Measurements from ENCODE around the gene MYBPH.

MYBPH gene

DNA sequence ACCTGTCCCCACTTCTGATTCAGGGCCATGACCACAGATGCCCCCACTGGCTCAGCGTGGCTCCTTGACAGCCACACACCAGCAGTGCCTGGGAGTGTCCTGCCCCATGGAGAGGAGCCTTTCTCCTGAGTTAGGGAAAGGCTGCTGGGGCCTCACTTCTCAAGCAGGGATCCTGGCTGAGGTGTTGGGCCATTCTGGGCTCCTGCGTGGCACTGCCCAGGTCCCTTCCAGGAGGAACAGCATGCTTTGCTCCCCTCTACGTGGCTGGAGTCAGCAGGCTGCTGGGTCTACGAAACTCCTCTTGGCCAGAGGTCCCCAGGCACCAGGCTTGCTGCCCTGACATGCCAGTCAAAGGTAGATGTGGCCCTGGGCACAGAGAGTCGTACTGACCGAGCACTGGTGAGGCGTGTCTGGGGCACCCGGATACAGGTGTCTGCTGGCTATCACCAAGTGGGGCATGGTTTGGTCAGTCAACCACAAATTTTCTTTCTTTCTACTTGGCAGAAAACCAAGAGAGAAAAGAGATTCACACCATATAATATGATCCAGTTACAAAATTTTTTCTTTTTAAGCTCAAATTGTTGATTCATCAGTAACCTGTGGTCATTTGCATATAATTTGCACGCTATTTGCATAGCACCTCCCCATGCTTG, 44.0 kb downstream of the MYBPH start:
- no peaks in the 10 kb centered on the region for H3K4me1 ChIP-seq (ENCODE audit: insufficient read depth, low read length)
- DNase-seq (no peak), ATAC-seq (ENCODE audit: insufficient read depth, low read depth) (no peak)
- TF ChIP-seq EZH2 (IDR thresholded peaks at IDR 0.05; ENCODE audit: borderline replicate concordance, low read depth, low read length, severe bottlenecking) = no peak
- TF ChIP-seq, protein P1, sequence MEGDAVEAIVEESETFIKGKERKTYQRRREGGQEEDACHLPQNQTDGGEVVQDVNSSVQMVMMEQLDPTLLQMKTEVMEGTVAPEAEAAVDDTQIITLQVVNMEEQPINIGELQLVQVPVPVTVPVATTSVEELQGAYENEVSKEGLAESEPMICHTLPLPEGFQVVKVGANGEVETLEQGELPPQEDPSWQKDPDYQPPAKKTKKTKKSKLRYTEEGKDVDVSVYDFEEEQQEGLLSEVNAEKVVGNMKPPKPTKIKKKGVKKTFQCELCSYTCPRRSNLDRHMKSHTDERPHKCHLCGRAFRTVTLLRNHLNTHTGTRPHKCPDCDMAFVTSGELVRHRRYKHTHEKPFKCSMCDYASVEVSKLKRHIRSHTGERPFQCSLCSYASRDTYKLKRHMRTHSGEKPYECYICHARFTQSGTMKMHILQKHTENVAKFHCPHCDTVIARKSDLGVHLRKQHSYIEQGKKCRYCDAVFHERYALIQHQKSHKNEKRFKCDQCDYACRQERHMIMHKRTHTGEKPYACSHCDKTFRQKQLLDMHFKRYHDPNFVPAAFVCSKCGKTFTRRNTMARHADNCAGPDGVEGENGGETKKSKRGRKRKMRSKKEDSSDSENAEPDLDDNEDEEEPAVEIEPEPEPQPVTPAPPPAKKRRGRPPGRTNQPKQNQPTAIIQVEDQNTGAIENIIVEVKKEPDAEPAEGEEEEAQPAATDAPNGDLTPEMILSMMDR (IDR thresholded peaks at IDR 0.05; ENCODE audit: borderline replicate concordance, extremely low read depth, low read length, poor library complexity, severe bottlenecking) = no peak
- peaks cover 7% of the 10 kb centered on the region; the same call in 1 of the 2 replicates for H4K20me1 ChIP-seq (ENCODE audit: insufficient read depth, low read length)
- no peak overlapping the region for H3K27ac ChIP-seq (ENCODE audit: low read length)
- peaks cover 20% of the 10 kb centered on the region for H3K27me3 ChIP-seq (ENCODE audit: insufficient read depth, low read length, poor library complexity)
- H3K4me2 ChIP-seq (ENCODE audit: insufficient read depth, low read length) = no peak overlapping the region
- H3K9ac ChIP-seq (ENCODE audit: low read depth, low read length) = no peak overlapping the region
- H3K4me3 ChIP-seq (ENCODE audit: low read depth in 1 of 2, low read length in 2 of 2) = no peak overlapping the region
- no peaks in the 10 kb centered on the region for H3K79me2 ChIP-seq (ENCODE audit: insufficient read depth, low read length)
- no peaks in the 10 kb centered on the region for H3K36me3 ChIP-seq (ENCODE audit: insufficient read depth, low read length)
- H2AFZ ChIP-seq (ENCODE audit: low read depth, low read length) = no peak overlapping the region
- H3K9me3 ChIP-seq (ENCODE audit: insufficient read depth, low read length, severe bottlenecking) = no peaks in the 10 kb centered on the region

DNA sequence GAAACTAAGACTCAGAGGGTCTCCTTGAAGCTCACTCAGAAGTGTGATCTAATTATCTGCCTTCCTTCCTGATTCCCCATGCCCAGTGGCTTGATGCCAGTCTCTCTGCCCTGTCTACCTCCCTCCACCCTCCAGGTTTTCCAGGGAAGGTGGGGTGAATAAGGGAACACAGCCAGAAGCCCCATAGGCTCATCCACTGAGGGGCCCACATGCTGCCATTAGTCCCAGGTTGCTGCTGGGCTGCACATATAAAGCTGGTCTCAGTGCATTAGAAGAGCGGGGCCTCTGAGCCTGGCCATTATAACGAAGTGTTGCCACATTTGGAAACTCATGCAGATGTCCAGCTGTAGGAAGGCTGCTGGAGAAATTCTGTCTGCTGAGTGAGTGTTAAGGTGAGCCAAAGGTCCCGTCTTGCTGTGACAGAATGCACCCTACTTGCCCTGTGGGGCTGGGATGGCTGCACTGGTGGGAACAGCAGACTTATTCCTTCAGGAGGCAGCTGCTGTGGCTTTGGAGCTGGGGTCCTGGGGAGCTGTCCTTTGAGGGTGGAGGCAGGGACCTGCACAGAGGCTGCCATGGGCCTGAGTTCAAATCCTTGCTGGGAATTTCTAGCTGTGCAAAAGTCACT, 45.2 kb downstream of the MYBPH start:
- no peaks in the 10 kb centered on the region for H3K9me3 ChIP-seq (ENCODE audit: insufficient read depth, low read length, severe bottlenecking)
- H3K4me2 ChIP-seq (ENCODE audit: insufficient read depth, low read length) = no peak overlapping the region
- no peaks in the 10 kb centered on the region for H3K79me2 ChIP-seq (ENCODE audit: insufficient read depth, low read length)
- DNase-seq (no peak), ATAC-seq (ENCODE audit: insufficient read depth, low read depth) (no peak)
- no peak overlapping the region for H3K9ac ChIP-seq (ENCODE audit: low read depth, low read length)
- no peak overlapping the region for H2AFZ ChIP-seq (ENCODE audit: low read depth, low read length)
- H3K36me3 ChIP-seq (ENCODE audit: insufficient read depth, low read length) = no peaks in the 10 kb centered on the region
- TF ChIP-seq, protein P1 (IDR thresholded peaks at IDR 0.05; ENCODE audit: borderline replicate concordance, extremely low read depth, low read length, poor library complexity, severe bottlenecking) = no peak
- no peak for TF ChIP-seq EZH2 (IDR thresholded peaks at IDR 0.05; ENCODE audit: borderline replicate concordance, low read depth, low read length, severe bottlenecking)
- H3K4me1 ChIP-seq (ENCODE audit: insufficient read depth, low read length) = no peaks in the 10 kb centered on the region
- peaks cover 7% of the 10 kb centered on the region; the same call in 1 of the 2 replicates for H4K20me1 ChIP-seq (ENCODE audit: insufficient read depth, low read length)
- no peak overlapping the region for H3K27ac ChIP-seq (ENCODE audit: low read length)
- H3K27me3 ChIP-seq (ENCODE audit: insufficient read depth, low read length, poor library complexity) = peaks cover 10% of the 10 kb centered on the region
- no peak overlapping the region for H3K4me3 ChIP-seq (ENCODE audit: low read depth in 1 of 2, low read length in 2 of 2)

DNA sequence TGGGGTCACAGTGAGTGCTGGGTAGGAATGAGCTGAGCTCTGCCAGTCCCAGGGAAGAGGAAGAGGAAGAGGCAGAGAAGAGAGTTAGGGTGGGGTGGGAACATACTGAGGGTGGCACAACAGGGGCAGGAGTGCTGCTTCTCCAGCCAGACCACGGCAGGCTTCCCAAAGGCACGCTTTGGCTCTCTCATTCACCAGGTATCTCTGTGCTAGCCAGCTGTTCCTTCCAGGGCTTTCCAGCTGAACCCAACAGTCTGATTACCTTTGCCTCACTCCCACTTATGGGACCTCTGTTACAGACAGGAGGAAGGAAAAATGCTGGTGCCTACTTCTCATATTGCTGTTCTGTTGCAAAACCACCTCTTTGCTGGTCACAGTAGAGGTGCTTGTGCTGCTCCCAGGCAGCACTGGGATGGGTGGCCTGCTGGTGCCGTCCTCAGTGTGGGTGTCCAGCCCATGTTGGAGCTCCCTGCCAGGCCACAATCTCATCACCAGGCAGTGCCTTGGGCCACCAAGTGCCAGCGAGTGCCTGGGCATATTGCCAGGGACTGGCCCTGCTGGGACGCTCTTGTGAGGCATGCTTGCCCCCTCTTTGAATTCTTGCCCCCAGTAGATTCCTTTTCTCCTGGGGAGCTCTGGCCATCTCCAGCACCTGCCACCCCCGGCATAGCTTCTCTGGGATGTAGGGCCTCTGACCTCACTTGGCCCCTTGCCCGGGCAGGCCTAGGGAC, 46.0 kb downstream of the MYBPH start:
- Histone ChIP-seq H3K9ac (ENCODE audit: low read depth, low read length) (no peak overlapping the region), H3K4me2 (ENCODE audit: insufficient read depth, low read length) (no peak overlapping the region), H3K9me3 (ENCODE audit: insufficient read depth, low read length, severe bottlenecking) (no peaks in the 10 kb centered on the region), H4K20me1 (ENCODE audit: insufficient read depth, low read length) (peaks cover 7% of the 10 kb centered on the region; the same call in 1 of the 2 replicates), H3K4me3 (ENCODE audit: low read depth in 1 of 2, low read length in 2 of 2) (no peak overlapping the region), H3K79me2 (ENCODE audit: insufficient read depth, low read length) (no peaks in the 10 kb centered on the region), H2AFZ (ENCODE audit: low read depth, low read length) (no peak overlapping the region), H3K4me1 (ENCODE audit: insufficient read depth, low read length) (no peaks in the 10 kb centered on the region), H3K27me3 (ENCODE audit: insufficient read depth, low read length, poor library complexity) (peaks cover 15% of the 10 kb centered on the region), H3K27ac (ENCODE audit: low read length) (no peak overlapping the region), H3K36me3 (ENCODE audit: insufficient read depth, low read length) (no peaks in the 10 kb centered on the region)
- DNase-seq (no peak), ATAC-seq (ENCODE audit: insufficient read depth, low read depth) (no peak)
- TF ChIP-seq, protein P1 (IDR thresholded peaks at IDR 0.05; ENCODE audit: borderline replicate concordance, extremely low read depth, low read length, poor library complexity, severe bottlenecking) = no peak
- no peak for TF ChIP-seq EZH2 (IDR thresholded peaks at IDR 0.05; ENCODE audit: borderline replicate concordance, low read depth, low read length, severe bottlenecking)

Data from DND-41 (cell line).